H1 (cell line): ENCODE data around the gene TRIM22. TPM values are rescaled to one million over a fixed set of nuclear protein-coding genes. Genes with fewer than 3 reads are reported as not detected.

Experiments
- CHD7 ChIP-seq: fragments of 300-600 bp; sonication (generic); IDR thresholded peaks from 2 replicates; pipeline ENCODE4 v1.7.1; 2012; ENCODE audit warnings: low read length, moderate library complexity, mild to moderate bottlenecking, inconsistent platforms; ENCODE audit not compliant: insufficient replicate concordance
- CREB1 ChIP-seq: IDR thresholded peaks from 2 replicates; pipeline ENCODE4 v1.6.1; 2012; ENCODE audit warnings: inconsistent platforms
- EP300 ChIP-seq, 2 experiments: IDR thresholded peaks; 1 replicate in 1 of 2; 2 replicates in 1 of 2; pipeline ENCODE4 v1.6.1; 2011 to 2012; ENCODE audit warnings: low read depth in 2 of 2, low read length in 2 of 2, mild to moderate bottlenecking in 2 of 2, borderline replicate concordance in 1 of 2, inconsistent platforms in 1 of 2, moderate library complexity in 1 of 2
- HDAC6 ChIP-seq: IDR thresholded peaks from one replicate; pipeline ENCODE4 v1.7.1; 2012; ENCODE audit warnings: low read depth, mild to moderate bottlenecking, inconsistent platforms, low read length, moderate library complexity
- NRF1 ChIP-seq: IDR thresholded peaks from 2 replicates; pipeline ENCODE4 v1.6.1; 2011; ENCODE audit warnings: mild to moderate bottlenecking, low read depth, low read length, improper control_type of control experiment
- POU5F1 ChIP-seq: IDR thresholded peaks from 2 replicates; pipeline ENCODE4 v1.6.1; 2011; ENCODE audit warnings: low read depth, mild to moderate bottlenecking, low read length, moderate library complexity
- RXRA ChIP-seq: IDR thresholded peaks from 2 replicates; pipeline ENCODE4 v1.6.1; 2011; ENCODE audit warnings: low read depth, mild to moderate bottlenecking, low read length, moderate library complexity; ENCODE audit not compliant: insufficient read depth
- SUZ12 ChIP-seq: fragments of 200-600 bp; sonication (generic); IDR thresholded peaks from 2 replicates; pipeline ENCODE4 v1.6.1; 2012; ENCODE audit warnings: mild to moderate bottlenecking, inconsistent platforms, low read length, moderate library complexity, mixed read lengths
- TBP ChIP-seq: IDR thresholded peaks from 2 replicates; pipeline ENCODE4 v1.6.1; 2011; ENCODE audit warnings: low read depth, low read length, improper control_type of control experiment
- TCF12 ChIP-seq: IDR thresholded peaks from 2 replicates; pipeline ENCODE4 v1.6.1; 2011; ENCODE audit warnings: low read depth, mild to moderate bottlenecking, low read length
- polyA plus RNA-seq, 7 experiments: library from polyadenylated mRNA; depleted of rRNA in 3 of 7; stranded (reverse) in 5 of 7; unstranded in 2 of 7; fragments of >200 nt in 5 of 7; fragments of 200-250 nt in 2 of 7; gene quantifications; 1 replicate in 5 of 7; 2 replicates in 1 of 7; 4 replicates in 1 of 7; pipeline versions ENCODE4 v1.2.1 to v1.2.3, GENCODE V29; 2011 to 2013; ENCODE audit warnings: missing spikeins in 2 of 7, mixed read lengths in 2 of 7
- total RNA-seq: library from RNA; stranded (reverse); fragmentation: NEBNext Ultra II Directional; extraction: Animal tissue kit (Norgen Biotek cat#: 25700); gene quantifications from 2 replicates; pipeline ENCODE4 v1.2.1, GENCODE V29; 2021

Gene TRIM22
- total and polyA plus RNA-seq, 2 of the 8 experiments (the other 6 are each of a cell fraction or from before 2014, with no cell fraction given): 56.0 to 82.7 TPM

- TF ChIP-seq CHD7 (no peak), NRF1 (no peak), POU5F1 (no peak), HDAC6 (no peak), RXRA (no peak), TCF12 (no peak), TBP (no peak), SUZ12 (no peak), EP300 (IDR thresholded peaks at IDR 0.05; ENCODE audit: borderline replicate concordance in 1 of 2, low read depth in 2 of 2, low read length in 2 of 2) (no peak), CREB1 (no peak)
These were observed 23.2 kb upstream of the TRIM22 start (continued) for GRCh38 chr11:5666402-5666793.
